A549 (cell line): Measurements from ENCODE around the gene STEAP1. TPM values are rescaled to one million over a fixed set of nuclear protein-coding genes. Genes with fewer than 3 reads are reported as not detected.
A peak's percentile ranks its signal among the peaks of the same experiment; 100 is the strongest.

Experiments used
- ATAC-seq, 2 experiments: fragments of 200-7000 bp in 1 of 2; fragments of >200 bp in 1 of 2; cut with Nextera tagmentation in 1 of 2; cut with Tn5 transposase in 1 of 2; 3 replicates each; pipeline versions ENCODE4 v1.8.0 to v1.9.1; 2018 to 2020; ENCODE audit warnings: mild to moderate bottlenecking in 1 of 2, moderate library complexity in 1 of 2
- CTCF ChIA-PET: fragments of 300-600 bp; sonication (Branson Sonifier 250); formaldehyde crosslinking; extraction: SDS; loops from one replicate; lab custom pipeline; 2021; ENCODE audit warnings: antibody characterized with exemption, inconsistent platforms; lab: Yijun Ruan, JAX
- POLR2A ChIA-PET: fragments of 350-600 bp; formaldehyde crosslinking; extraction: SDS; loops from one replicate; lab custom pipeline; 2021; ENCODE audit warnings: antibody characterized with exemption, inconsistent platforms; lab: Yijun Ruan, JAX
- DNase-seq, 2 experiments: peaks; one replicate each; pipeline versions ENCODE4 v3.0.0 to v3.0.0-alpha.2; 2011 to 2016; ENCODE audit warnings: low read depth in 1 of 2, low spot score in 1 of 2
- FAIRE-seq: peaks from 2 replicates; lab custom pipeline; 2011; peaks lifted over from hg19 to GRCh38; lab: Jason Lieb, UNC
- H3K27ac ChIP-seq, 2 experiments: fragments of >200 bp; sonication (Bioruptor Twin); formaldehyde crosslinking; 3 replicates each; pipeline ENCODE4 v1.5.1; 2016 to 2017
- H3K4me1 ChIP-seq: fragments of >200 bp; sonication (Bioruptor Twin); formaldehyde crosslinking; 3 replicates; pipeline ENCODE4 v1.6.1; 2016
- H3K4me2 ChIP-seq: fragments of >200 bp; sonication (Bioruptor Twin); formaldehyde crosslinking; 3 replicates; pipeline ENCODE4 v1.6.1; 2016
- H3K4me3 ChIP-seq: fragments of >200 bp; sonication (Bioruptor Twin); formaldehyde crosslinking; 3 replicates; pipeline ENCODE4 v1.5.1; 2016
- H3K9me3 ChIP-seq: fragments of >200 bp; sonication (Bioruptor Twin); formaldehyde crosslinking; 3 replicates; pipeline ENCODE4 v1.6.1; 2016
- ATOH8 ChIP-seq: fragments of 250-450 bp; sonication (Bioruptor Pico); IDR thresholded peaks from 2 replicates; pipeline ENCODE4 v1.5.0; 2020; ENCODE audit warnings: low read depth, mild to moderate bottlenecking, moderate library complexity
- BCL3 ChIP-seq: fragments of >200 bp; sonication (Bioruptor Twin); formaldehyde crosslinking; IDR thresholded peaks from 3 replicates; pipeline ENCODE4 v1.6.1; 2016
- BHLHE40 ChIP-seq: IDR thresholded peaks from 2 replicates; pipeline ENCODE4 v1.6.1; 2012; ENCODE audit warnings: low read depth, low read length, inconsistent platforms
- CBX8 ChIP-seq: fragments of 200-600 bp; sonication (generic); IDR thresholded peaks from 2 replicates; pipeline ENCODE4 v1.6.1; 2016
- CEBPB ChIP-seq, 2 experiments: fragments of >200 bp in 1 of 2; sonication (Bioruptor Twin) in 1 of 2; formaldehyde crosslinking in 1 of 2; IDR thresholded peaks; 2 replicates each; pipeline ENCODE4 v1.6.1; 2012 to 2016
- CHD2 ChIP-seq: fragments of 150-350 bp; IDR thresholded peaks from 2 replicates; pipeline ENCODE4 v1.6.1; 2014; ENCODE audit warnings: low read length; ENCODE audit not compliant: partially characterized antibody
- CHD4 ChIP-seq: fragments of 200-600 bp; sonication (generic); IDR thresholded peaks from 2 replicates; pipeline ENCODE4 v1.6.1; 2016; ENCODE audit warnings: antibody characterized with exemption, mild to moderate bottlenecking, borderline replicate concordance
- EHMT2 ChIP-seq: fragments of 200-600 bp; sonication (generic); IDR thresholded peaks from 2 replicates; pipeline ENCODE4 v1.6.1; 2016; ENCODE audit warnings: antibody characterized with exemption, low read depth, mild to moderate bottlenecking, moderate library complexity
- ELK1 ChIP-seq: fragments of 150-350 bp; IDR thresholded peaks from 2 replicates; pipeline ENCODE4 v1.6.1; 2014; ENCODE audit warnings: low read depth, mild to moderate bottlenecking, low read length
- EP300 ChIP-seq, 2 experiments: fragments of >200 bp; sonication (Bioruptor Twin); formaldehyde crosslinking; IDR thresholded peaks; 2 replicates in 1 of 2; 3 replicates in 1 of 2; pipeline ENCODE4 v1.6.1; 2016 to 2017
- ESRRA ChIP-seq: fragments of 150-350 bp; IDR thresholded peaks from 2 replicates; pipeline ENCODE4 v1.6.1; 2014; ENCODE audit warnings: mild to moderate bottlenecking, low read length, borderline replicate concordance
- HES2 ChIP-seq: fragments of >200 bp; sonication (Bioruptor Twin); formaldehyde crosslinking; IDR thresholded peaks from 2 replicates; pipeline ENCODE4 v1.6.1; 2016
- HEYL ChIP-seq: fragments of 250-450 bp; sonication (Bioruptor Pico); IDR thresholded peaks from 2 replicates; pipeline ENCODE4 v1.8.0; 2021; ENCODE audit warnings: mild to moderate bottlenecking, moderate library complexity
- HMGXB4 ChIP-seq: fragments of 250-450 bp; sonication (Bioruptor Pico); IDR thresholded peaks from 2 replicates; pipeline ENCODE4 v1.5.0; 2021; ENCODE audit warnings: mild to moderate bottlenecking, moderate library complexity, borderline replicate concordance
- HOXB5 ChIP-seq: fragments of 250-450 bp; sonication (Bioruptor Pico); IDR thresholded peaks from 2 replicates; pipeline ENCODE4 v1.5.0; 2020; ENCODE audit warnings: mild to moderate bottlenecking, moderate library complexity
- JUN ChIP-seq, 2 experiments: fragments of >200 bp; sonication (Bioruptor Twin); formaldehyde crosslinking; IDR thresholded peaks; 2 replicates in 1 of 2; 3 replicates in 1 of 2; pipeline ENCODE4 v1.6.1; 2016 to 2017
- MAZ ChIP-seq: fragments of 150-350 bp; IDR thresholded peaks from 2 replicates; pipeline ENCODE4 v1.6.1; 2014; ENCODE audit warnings: antibody characterized with exemption, low read depth, low read length, borderline replicate concordance
- MYC ChIP-seq: IDR thresholded peaks from 2 replicates; pipeline ENCODE4 v1.6.1; 2012; ENCODE audit warnings: mild to moderate bottlenecking, inconsistent platforms, low read length, improper control_type of control experiment, borderline replicate concordance
- NFE2L2 ChIP-seq: fragments of 150-350 bp; conservative IDR thresholded peaks from 2 replicates; pipeline ENCODE4 v1.6.1; 2014; ENCODE audit warnings: low read length
- REST ChIP-seq: fragments of 200-600 bp; sonication (generic); IDR thresholded peaks from 2 replicates; pipeline ENCODE4 v1.6.1; 2016; ENCODE audit warnings: antibody characterized with exemption, mild to moderate bottlenecking, moderate library complexity
- RFX5 ChIP-seq: fragments of 450-650 bp; IDR thresholded peaks from 2 replicates; pipeline ENCODE4 v1.7.1; 2014; ENCODE audit warnings: antibody characterized with exemption, mild to moderate bottlenecking, moderate library complexity
- RNF2 ChIP-seq: fragments of 200-600 bp; sonication (generic); IDR thresholded peaks from 2 replicates; pipeline ENCODE4 v1.6.1; 2016; ENCODE audit warnings: low read depth, mild to moderate bottlenecking, antibody characterized with exemption, moderate library complexity, borderline replicate concordance
- ZFP36 ChIP-seq: fragments of 450-650 bp; IDR thresholded peaks from 2 replicates; pipeline ENCODE4 v1.6.1; 2014; ENCODE audit warnings: borderline replicate concordance; ENCODE audit not compliant: partially characterized antibody
- ZNF302 ChIP-seq: fragments of 250-450 bp; sonication (Bioruptor Pico); IDR thresholded peaks from 2 replicates; pipeline ENCODE4 v1.9.0; 2021; ENCODE audit warnings: inconsistent platforms, mild to moderate bottlenecking, moderate library complexity
- ZSCAN20 ChIP-seq: fragments of 250-450 bp; sonication (Bioruptor Pico); IDR thresholded peaks from 2 replicates; pipeline ENCODE4 v1.8.0; 2022; ENCODE audit warnings: mild to moderate bottlenecking, moderate library complexity
- WGBS: methylation state at CpG from one replicate; pipeline ENCODE4 v1.1.6; 2017; ENCODE audit errors: missing lambda C conversion rate; 5-methylcytosine and 5-hydroxymethylcytosine counted together
- polyA plus RNA-seq, 4 experiments: library from polyadenylated mRNA; depleted of rRNA in 3 of 4; stranded (reverse); fragments of >200 nt; fragmentation: RNase III in 1 of 4; extraction: RNeasy Plus Mini Kit Qiagen cat#74134 plus additional on column Dnase treatment in 1 of 4; gene quantifications; 2 replicates in 3 of 4; 3 replicates in 1 of 4; pipeline ENCODE4 v1.2.3, GENCODE V29; 2011 to 2017

Gene STEAP1
- polyA plus RNA-seq, 2 of the 4 experiments (the other 2 are of a cell fraction): 15.7 to 81.3 TPM

- DNase-seq (peak in 1 of 2 experiments; percentile 75), ATAC-seq (peak; percentile 37 to 44; a peak in 2 of 6 replicates), FAIRE-seq (peak; percentile 97)
- CTCF ChIA-PET: interaction anchor here (0.6 kb wide), 1 partner anchor 39 kb away, joined by 3 read pairs; no protein-coding TSS in a partner anchor
- TF ChIP-seq ESRRA: no peak
- TF ChIP-seq ATOH8: no peak
- peak in 1 of 2 experiments; percentile 72; a peak in 2 of 5 replicates for TF ChIP-seq EP300 (IDR thresholded peaks at IDR 0.05)
- TF ChIP-seq CHD2: no peak
- TF ChIP-seq ELK1: no peak
- TF ChIP-seq BCL3: 0 out of 3 replicates have a peak, but pooled peaks have one; percentile 49
- TF ChIP-seq BHLHE40: no peak
- peak in 1 of 2 experiments; percentile 64; a peak in 2 of 4 replicates for TF ChIP-seq CEBPB (IDR thresholded peaks at IDR 0.05)
- peak in 1 of 2 experiments; percentile 52; a peak in 2 of 5 replicates for TF ChIP-seq JUN (IDR thresholded peaks at IDR 0.05)
- WGBS: 11% methylated on average over 1 of the region's 1 CpG
- Histone ChIP-seq H3K4me2 (peak overlapping the region; percentile 59), H3K27ac (peak overlapping the region; percentile 67 to 79), H3K4me1 (peaks cover 40% of the 10 kb centered on the region), H3K9me3 (no peaks in the 10 kb centered on the region), H3K4me3 (no peak overlapping the region)
- POLR2A ChIA-PET: interaction anchor here (1.2 to 1.7 kb wide), 2 partner anchors 26 to 32 kb away, joined by 5 to 13 read pairs; partner anchors contain the start of genes STEAP1 and STEAP2
These were observed 25.8 kb downstream of the STEAP1 start for GRCh38 chr7:90180011-90180585.

GRCh38 chr7:90180649-90181048 lies 26.4 kb downstream of the STEAP1 start:
- FAIRE-seq: no peak
- no peak for TF ChIP-seq MYC
- no peak for TF ChIP-seq BHLHE40
- no peak for TF ChIP-seq CHD2
- TF ChIP-seq CHD4: no peak
- peak in 1 of 2 experiments; percentile 48; a peak in 2 of 5 replicates for TF ChIP-seq EP300 (IDR thresholded peaks at IDR 0.05)
- peak in 1 of 2 experiments; percentile 51; a peak in 1 of 4 replicates for TF ChIP-seq CEBPB (IDR thresholded peaks at IDR 0.05)
- no peak for TF ChIP-seq REST
- TF ChIP-seq ZFP36: no peak
- no peak for TF ChIP-seq CBX8
- no peak for TF ChIP-seq MAZ
- no peak for TF ChIP-seq HEYL
- TF ChIP-seq EHMT2: no peak
- TF ChIP-seq ZSCAN20: no peak
- TF ChIP-seq HES2: no peak
- no peak for TF ChIP-seq HMGXB4 (CRISPR knock-in tag)
- no peak for TF ChIP-seq RNF2
- no peak for TF ChIP-seq ZNF302 (CRISPR knock-in tag)
- no peak for TF ChIP-seq NFE2L2
- no peak for TF ChIP-seq ESRRA
- TF ChIP-seq HOXB5 (CRISPR knock-in tag): no peak
- TF ChIP-seq JUN (IDR thresholded peaks at IDR 0.05): 0 out of 5 replicates have a peak, but pooled peaks of 1 of the 2 experiments have one; percentile 20
- TF ChIP-seq RFX5: no peak

More at GRCh38 chr7:90180649-90181048, 26.4 kb downstream of the STEAP1 start:
- DNase-seq (peak in 1 of 2 experiments; percentile 71), ATAC-seq (peak; percentile 63 to 72; a peak in 4 of 6 replicates)
- Histone ChIP-seq H3K4me3 (no peak overlapping the region), H3K27ac (peak overlapping the region; percentile 67 to 79), H3K9me3 (no peaks in the 10 kb centered on the region), H3K4me1 (peaks cover 40% of the 10 kb centered on the region), H3K4me2 (peak overlapping the region; percentile 59)
- ChIA-PET POLR2A (interaction anchor here (1.2 to 1.7 kb wide), 2 partner anchors 26 to 31 kb away, joined by 5 to 13 read pairs; partner anchors contain the start of genes STEAP1 and STEAP2), CTCF (interaction anchor here (0.6 kb wide), 1 partner anchor 38 kb away, joined by 3 read pairs; no protein-coding TSS in a partner anchor)
